Left renal pelvis (tissue), 4 donors: ENCODE data around the gene GNG14. TPM values are rescaled to one million over a fixed set of nuclear protein-coding genes. Genes with fewer than 3 reads are reported as not detected.
"Not testable (repeated sequence)": the region's sequence is repeated elsewhere in the genome, so short reads cannot be mapped to it uniquely, and the experiment has no call there.

Experiments
- DNase-seq, 4 donors: peaks; one replicate each; pipeline ENCODE4 v3.0.0-alpha.2; 2013; ENCODE audit warnings: low read depth in 4 of 4, low spot score in 3 of 4
- polyA plus RNA-seq, 4 donors: library from polyadenylated mRNA; unstranded; fragments of 120-200 nt; gene quantifications; one replicate each; pipeline ENCODE4 v1.2.1, GENCODE V29; 2013; ENCODE audit not compliant: insufficient read length in 4 of 4

The GNG14 gene
- polyA plus RNA-seq, 4 donors = 0.63 TPM; not detected in 3

GRCh38 chr19:12695096-12695495 is 7.3 kb downstream of the GNG14 start:
- no peak for DNase-seq

GRCh38 chr19:12695514-12695913 is 7.7 kb downstream of the GNG14 start:
- DNase-seq = no peak

GRCh38 chr19:12695997-12696365 is 8.2 kb downstream of the GNG14 start:
- DNase-seq = no peak

GRCh38 chr19:12696366-12697335 is 8.9 kb downstream of the GNG14 start, which contains the start of gene FBXW9:
Gene FBXW9, minus strand, starts transcription at chr19:12696631. Its CDS starts 50 bp downstream, at chr19:12696581.
- DNase-seq = peak; percentile 86 to 94 (median 91)

GRCh38 chr19:12697425-12697824 is 9.6 kb downstream of the GNG14 start:
- DNase-seq = not testable (repeated sequence)

GRCh38 chr19:12698138-12698537 is 10.3 kb downstream of the GNG14 start:
- DNase-seq = no peak

GRCh38 chr19:12701596-12702282 is 13.9 kb downstream of the GNG14 start:
- no peak for DNase-seq

GRCh38 chr19:12703046-12703445 is 15.2 kb downstream of the GNG14 start:
- DNase-seq = no peak

GRCh38 chr19:12705169-12705568 is 17.4 kb downstream of the GNG14 start:
- no peak for DNase-seq

- no peak for DNase-seq
Observed at GRCh38 chr19:12705654-12706331, 18.0 kb downstream of the GNG14 start.

- no peak for DNase-seq
Observed at GRCh38 chr19:12706332-12706718, 18.5 kb downstream of the GNG14 start.

- no peak for DNase-seq
Observed at GRCh38 chr19:12708641-12709040, 20.8 kb downstream of the GNG14 start.

GRCh38 chr19:12711187-12711586 is 23.4 kb downstream of the GNG14 start:
- no peak for DNase-seq

GRCh38 chr19:12712077-12712476 is 24.3 kb downstream of the GNG14 start:
- not testable (repeated sequence) for DNase-seq

- not testable (repeated sequence) for DNase-seq
Observed at GRCh38 chr19:12713304-12713703, 25.5 kb downstream of the GNG14 start.

- no peak for DNase-seq
Observed at GRCh38 chr19:12715102-12715501, 27.3 kb downstream of the GNG14 start.

GRCh38 chr19:12715929-12716328 is 28.1 kb downstream of the GNG14 start:
- no peak for DNase-seq

- DNase-seq = no peak
Observed at GRCh38 chr19:12720296-12720695, 32.5 kb downstream of the GNG14 start.

GRCh38 chr19:12720851-12721655 is 33.3 kb downstream of the GNG14 start:
- DNase-seq = no peak
